ENCODE data around the gene MBTPS2.

DNA sequence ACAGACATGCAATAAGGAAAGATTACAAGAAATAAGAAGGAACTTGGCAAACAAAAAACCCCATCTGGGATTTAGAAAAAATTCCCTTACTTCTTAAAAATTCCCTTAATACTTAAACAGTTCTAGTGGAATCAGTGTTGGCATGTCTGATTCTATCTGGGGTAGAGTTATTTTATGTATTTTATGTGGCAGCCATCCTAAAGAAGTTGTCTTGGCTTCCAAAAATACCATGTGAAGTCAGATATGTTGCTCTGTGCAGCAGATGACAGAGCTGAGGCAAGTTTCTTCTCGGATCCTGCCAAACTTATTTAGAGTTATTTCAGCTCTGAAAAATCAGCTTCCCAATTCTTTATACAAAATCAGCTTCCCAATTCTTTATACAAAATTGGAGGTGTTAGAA, 31.1 kb downstream of the MBTPS2 start:
- TF ChIP-seq, protein P1, sequence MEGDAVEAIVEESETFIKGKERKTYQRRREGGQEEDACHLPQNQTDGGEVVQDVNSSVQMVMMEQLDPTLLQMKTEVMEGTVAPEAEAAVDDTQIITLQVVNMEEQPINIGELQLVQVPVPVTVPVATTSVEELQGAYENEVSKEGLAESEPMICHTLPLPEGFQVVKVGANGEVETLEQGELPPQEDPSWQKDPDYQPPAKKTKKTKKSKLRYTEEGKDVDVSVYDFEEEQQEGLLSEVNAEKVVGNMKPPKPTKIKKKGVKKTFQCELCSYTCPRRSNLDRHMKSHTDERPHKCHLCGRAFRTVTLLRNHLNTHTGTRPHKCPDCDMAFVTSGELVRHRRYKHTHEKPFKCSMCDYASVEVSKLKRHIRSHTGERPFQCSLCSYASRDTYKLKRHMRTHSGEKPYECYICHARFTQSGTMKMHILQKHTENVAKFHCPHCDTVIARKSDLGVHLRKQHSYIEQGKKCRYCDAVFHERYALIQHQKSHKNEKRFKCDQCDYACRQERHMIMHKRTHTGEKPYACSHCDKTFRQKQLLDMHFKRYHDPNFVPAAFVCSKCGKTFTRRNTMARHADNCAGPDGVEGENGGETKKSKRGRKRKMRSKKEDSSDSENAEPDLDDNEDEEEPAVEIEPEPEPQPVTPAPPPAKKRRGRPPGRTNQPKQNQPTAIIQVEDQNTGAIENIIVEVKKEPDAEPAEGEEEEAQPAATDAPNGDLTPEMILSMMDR (IDR thresholded peaks at IDR 0.05; ENCODE audit: low read depth, low read length, poor library complexity, severe bottlenecking) = no peak
- TF ChIP-seq EZH2phosphoT487 (IDR thresholded peaks at IDR 0.05; ENCODE audit: borderline replicate concordance, low read length) = no peak

Measured in DOHH2 (cell line).